Natural killer cell treated with Interleukin-12 subunit alpha and Interleukin-12 subunit beta and Interleukin-15 and Interleukin-18, amount 100 ng/mL, for 72 hours (primary cell): ENCODE data around the gene CDK10. TPM values are rescaled to one million over a fixed set of nuclear protein-coding genes. Genes with fewer than 3 reads are reported as not detected.
"Not testable (repeated sequence)": the region's sequence is repeated elsewhere in the genome, so short reads cannot be mapped to it uniquely, and the experiment has no call there.

Source experiments
- ATAC-seq, 2 donors: fragments of 150-1000 bp; cut with Tn5 transposase in 1 of 2; sonication (Bioruptor Pico), chemical (Tn5 transposase) in 1 of 2; 2 replicates each; pipeline ENCODE4 v1.10.0; 2021
- DNase-seq: peaks from one replicate; pipeline ENCODE4 v3.0.0; 2022; ENCODE audit warnings: low spot score
- H3K27ac Mint-ChIP-seq, 2 donors: 1 replicate in 1 of 2; 2 replicates in 1 of 2; pipeline ENCODE4 v1.8.0; 2022; ENCODE audit warnings: mixed read lengths in 2 of 2, mild to moderate bottlenecking in 1 of 2, moderate library complexity in 1 of 2
- H3K27me3 Mint-ChIP-seq, 2 donors: 1 replicate in 1 of 2; 2 replicates in 1 of 2; pipeline ENCODE4 v1.8.0; 2022; ENCODE audit warnings: mixed read lengths in 2 of 2
- H3K36me3 Mint-ChIP-seq: one replicate; pipeline ENCODE4 v1.8.0; 2022; ENCODE audit warnings: mixed read lengths
- H3K4me1 Mint-ChIP-seq, 2 donors: 1 replicate in 1 of 2; 2 replicates in 1 of 2; pipeline ENCODE4 v1.8.0; 2022; ENCODE audit warnings: low read depth in 2 of 2, mixed read lengths in 2 of 2, mild to moderate bottlenecking in 1 of 2
- H3K4me3 Mint-ChIP-seq: one replicate; pipeline ENCODE4 v1.8.0; 2022; ENCODE audit warnings: mixed read lengths
- H3K9me3 Mint-ChIP-seq: 2 replicates; pipeline ENCODE4 v1.8.0; 2022; ENCODE audit warnings: mixed read lengths
- total RNA-seq, 2 donors: library from RNA; stranded (reverse); gene quantifications; one replicate each; pipeline ENCODE4 v1.2.3, GENCODE V29; 2022

Gene CDK10
- total RNA-seq, 2 donors from 2014 or later: 60.8 to 115 TPM

DNA sequence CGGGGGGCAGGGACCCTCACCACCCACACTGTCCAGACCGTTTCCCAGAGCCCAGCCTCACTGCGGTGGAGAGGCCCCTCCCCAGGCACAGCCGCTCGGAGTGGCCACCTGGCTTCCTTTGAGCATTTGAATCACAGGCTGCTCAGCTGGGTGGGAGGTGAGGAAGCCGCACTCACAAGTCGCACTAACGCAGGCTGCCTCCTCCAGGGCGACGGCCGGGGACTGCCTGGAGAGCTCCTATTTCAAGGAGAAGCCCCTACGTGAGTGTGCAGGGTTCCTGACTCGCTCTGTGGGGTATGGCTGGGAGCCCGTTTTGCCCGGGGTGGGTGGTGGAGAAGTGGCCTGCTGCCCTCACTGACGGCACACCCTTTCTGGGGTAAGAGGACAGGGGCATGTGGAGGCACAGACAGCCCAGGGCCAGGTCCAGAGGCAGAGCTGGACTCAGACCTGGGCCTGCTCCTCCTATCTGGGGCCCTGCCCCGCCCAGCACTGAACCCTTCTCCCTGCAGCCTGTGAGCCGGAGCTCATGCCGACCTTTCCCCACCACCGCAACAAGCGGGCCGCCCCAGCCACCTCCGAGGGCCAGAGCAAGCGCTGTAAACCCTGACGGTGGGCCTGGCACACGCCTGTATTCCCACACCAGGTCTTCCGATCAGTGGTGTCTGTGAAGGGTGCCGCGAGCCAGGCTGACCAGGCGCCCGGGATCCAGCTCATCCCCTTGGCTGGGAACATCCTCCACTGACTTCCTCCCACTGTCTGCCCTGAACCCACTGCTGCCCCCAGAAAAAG, 8.8 kb downstream of the CDK10 start:
- Mint-ChIP-seq H3K27me3 (no peaks in the 10 kb centered on the region), H3K9me3 (no peaks in the 10 kb centered on the region), H3K4me1 (peaks cover 1 to 17% of the 10 kb centered on the region in 2 donors), H3K4me3 (no peak overlapping the region), H3K36me3 (no peaks in the 10 kb centered on the region), H3K27ac (no peak overlapping the region)
- peak; percentile 55 for DNase-seq
- ATAC-seq: no peak

DNA sequence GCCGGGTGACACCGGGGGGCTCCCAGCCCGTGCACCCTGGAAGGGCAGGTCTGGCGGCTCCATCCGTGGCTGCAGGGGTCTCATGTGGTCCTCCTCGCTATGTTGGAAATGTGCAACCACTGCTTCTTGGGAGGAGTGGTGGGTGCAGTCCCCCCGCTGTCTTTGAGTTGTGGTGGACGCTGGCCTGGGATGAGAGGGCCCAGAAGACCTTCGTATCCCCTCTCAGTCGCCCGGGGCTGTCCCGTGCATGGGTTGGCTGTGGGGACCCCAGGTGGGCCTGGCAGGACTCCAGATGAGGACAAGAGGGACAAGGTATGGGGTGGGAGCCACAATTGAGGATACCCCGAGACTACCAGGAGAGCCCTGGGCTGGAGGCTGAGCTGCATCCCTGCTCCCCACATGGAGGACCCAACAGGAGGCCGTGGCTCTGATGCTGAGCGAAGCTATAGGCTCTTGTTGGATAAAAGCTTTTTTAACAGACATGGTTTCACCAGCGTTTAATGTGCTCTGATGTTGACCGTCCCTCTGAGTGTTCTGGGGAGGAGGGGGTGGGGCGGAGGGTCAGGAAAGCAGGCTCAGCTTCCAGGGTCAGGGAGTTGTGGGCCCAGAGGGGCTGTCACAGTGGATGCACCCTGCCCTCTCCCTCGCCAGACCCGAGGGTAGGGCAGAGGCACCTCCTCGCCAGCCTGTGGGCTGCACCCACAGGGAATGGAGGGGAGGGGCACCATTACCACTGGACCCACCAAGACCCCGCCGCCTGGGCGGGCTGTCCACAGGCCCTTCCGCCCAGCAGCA, 9.6 kb downstream of the CDK10 start:
- Mint-ChIP-seq H3K36me3 (no peaks in the 10 kb centered on the region), H3K27me3 (no peaks in the 10 kb centered on the region), H3K4me3 (no peak overlapping the region), H3K4me1 (peaks cover 0 to 19% of the 10 kb centered on the region in 2 donors), H3K9me3 (no peaks in the 10 kb centered on the region), H3K27ac (no peak overlapping the region)
- ATAC-seq: peak in 1 of 2 donors; percentile 0
- DNase-seq: peak; percentile 56

DNA sequence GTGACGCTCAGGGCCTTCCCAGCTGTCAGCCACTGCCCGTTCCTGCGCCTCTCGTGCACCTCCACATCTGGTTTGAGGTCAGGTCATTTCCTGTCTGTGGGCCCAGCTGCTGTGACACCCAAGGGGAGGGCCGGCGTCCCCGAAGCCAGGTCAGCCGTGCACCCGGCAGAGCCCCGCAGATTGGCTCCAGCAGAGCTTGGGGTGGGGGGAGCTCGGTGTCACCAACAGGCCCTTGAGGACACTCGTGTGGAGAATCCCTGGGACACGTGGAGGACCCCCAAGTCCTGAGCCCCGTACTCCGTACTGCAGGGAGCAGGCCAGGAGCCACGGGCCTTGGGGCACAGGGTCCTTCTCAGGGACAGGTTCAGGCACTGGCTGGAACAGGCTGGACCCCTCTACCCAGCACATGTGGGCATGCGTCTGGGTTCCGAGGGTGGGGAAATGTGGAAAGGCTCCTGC, 10.2 kb downstream of the CDK10 start:
- peak; percentile 82 for DNase-seq
- H3K9me3 Mint-ChIP-seq: no peaks in the 10 kb centered on the region
- no peaks in the 10 kb centered on the region for H3K27me3 Mint-ChIP-seq
- peak; percentile 40 to 51 for ATAC-seq
- no peak overlapping the region for H3K27ac Mint-ChIP-seq
- H3K36me3 Mint-ChIP-seq: no peaks in the 10 kb centered on the region
- no peak overlapping the region for H3K4me3 Mint-ChIP-seq
- peaks cover 0 to 19% of the 10 kb centered on the region in 2 donors for H3K4me1 Mint-ChIP-seq

DNA sequence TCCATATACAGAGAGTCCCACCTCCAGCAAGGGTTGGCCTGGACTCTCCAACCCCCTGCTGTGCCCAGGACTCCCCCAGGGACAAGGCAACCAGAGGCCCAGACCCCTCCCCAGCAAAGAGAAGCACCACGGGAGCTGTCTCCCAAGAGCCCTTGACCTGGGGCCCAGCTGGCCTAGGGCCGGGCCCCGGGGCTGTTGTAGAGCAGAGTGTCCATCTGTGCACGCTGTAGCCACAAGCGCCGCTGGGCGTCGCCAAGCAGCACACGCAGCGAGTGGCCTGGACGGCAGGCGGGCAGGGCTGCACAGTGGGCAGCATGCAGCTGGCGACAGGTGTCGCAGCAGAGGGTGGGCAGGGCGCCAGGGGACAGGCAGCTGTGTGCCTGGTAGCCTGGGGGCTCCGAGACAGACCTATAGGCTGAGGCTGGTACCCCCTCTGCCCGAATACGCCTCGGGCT, 10.7 kb downstream of the CDK10 start:
- Mint-ChIP-seq H3K36me3 (no peaks in the 10 kb centered on the region), H3K9me3 (no peaks in the 10 kb centered on the region), H3K4me1 (peaks cover 0 to 19% of the 10 kb centered on the region in 2 donors), H3K4me3 (no peak overlapping the region), H3K27me3 (no peaks in the 10 kb centered on the region), H3K27ac (no peak overlapping the region)
- DNase-seq (no peak), ATAC-seq (no peak)

DNA sequence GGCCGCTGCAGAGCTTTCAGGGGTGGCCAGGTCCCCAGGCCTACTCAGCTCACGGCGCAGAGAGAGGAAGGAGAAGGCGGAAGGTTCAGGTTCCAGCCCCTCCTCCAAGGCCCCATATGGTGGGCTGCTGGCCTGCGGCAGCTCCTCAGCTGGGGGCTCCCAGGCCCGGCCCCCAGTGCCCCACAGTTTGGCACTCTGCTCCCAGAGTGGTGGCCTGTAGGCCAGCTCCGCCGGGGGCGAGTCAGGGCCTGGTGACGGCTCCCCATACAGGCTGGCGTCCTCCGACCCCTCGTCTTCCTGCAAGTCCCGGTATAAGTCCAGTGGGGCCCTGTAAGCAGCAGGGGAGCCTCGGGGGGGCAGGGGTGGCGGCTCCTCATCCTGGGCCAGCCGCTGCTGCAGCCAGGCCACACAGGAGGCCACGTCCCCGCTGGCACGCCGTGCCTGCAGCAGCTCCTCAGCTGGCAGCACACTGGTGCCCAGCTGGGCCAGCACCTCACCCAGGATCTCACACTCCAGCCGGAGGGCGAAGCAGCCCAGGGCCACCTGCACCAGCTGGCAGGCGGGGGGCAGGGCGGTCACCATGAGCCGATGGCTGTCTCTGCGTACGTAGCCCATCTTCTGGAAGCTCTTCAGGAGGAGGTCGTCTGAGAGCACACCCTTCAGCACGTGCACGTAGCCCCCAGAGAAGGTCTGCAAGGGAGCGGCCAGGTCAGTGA, 11.3 kb downstream of the CDK10 start:
- Mint-ChIP-seq H3K36me3 (no peaks in the 10 kb centered on the region), H3K4me3 (no peak overlapping the region), H3K27ac (no peak overlapping the region), H3K4me1 (peaks cover 0 to 19% of the 10 kb centered on the region in 2 donors), H3K27me3 (no peaks in the 10 kb centered on the region), H3K9me3 (no peaks in the 10 kb centered on the region)
- peak; percentile 56 for DNase-seq
- no peak for ATAC-seq

DNA sequence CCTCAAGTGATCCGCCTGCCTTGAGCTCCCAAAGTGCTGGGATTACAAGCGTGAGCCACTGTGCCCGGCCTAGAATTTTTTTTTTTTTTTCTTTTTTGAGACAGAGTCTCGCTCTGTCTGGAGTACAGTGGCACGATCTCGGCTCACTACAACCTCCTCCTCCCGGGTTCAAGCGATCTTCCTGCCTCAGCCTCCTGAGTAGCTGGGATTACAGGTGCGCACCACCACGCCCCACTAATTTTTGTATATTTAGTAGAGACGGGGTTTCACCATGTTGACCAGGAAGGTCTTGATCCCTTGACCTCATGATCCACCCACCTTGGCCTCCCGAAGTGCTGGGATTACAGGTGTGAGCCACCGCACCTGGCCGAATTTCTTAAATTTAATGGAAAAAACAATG, 12.2 kb downstream of the CDK10 start:
- not testable (repeated sequence) for H3K9me3 Mint-ChIP-seq, H3K27me3 Mint-ChIP-seq, DNase-seq, H3K36me3 Mint-ChIP-seq, H3K27ac Mint-ChIP-seq, ATAC-seq, H3K4me3 Mint-ChIP-seq
- H3K4me1 Mint-ChIP-seq: peaks cover 0 to 19% of the 10 kb centered on the region in 2 donors

DNA sequence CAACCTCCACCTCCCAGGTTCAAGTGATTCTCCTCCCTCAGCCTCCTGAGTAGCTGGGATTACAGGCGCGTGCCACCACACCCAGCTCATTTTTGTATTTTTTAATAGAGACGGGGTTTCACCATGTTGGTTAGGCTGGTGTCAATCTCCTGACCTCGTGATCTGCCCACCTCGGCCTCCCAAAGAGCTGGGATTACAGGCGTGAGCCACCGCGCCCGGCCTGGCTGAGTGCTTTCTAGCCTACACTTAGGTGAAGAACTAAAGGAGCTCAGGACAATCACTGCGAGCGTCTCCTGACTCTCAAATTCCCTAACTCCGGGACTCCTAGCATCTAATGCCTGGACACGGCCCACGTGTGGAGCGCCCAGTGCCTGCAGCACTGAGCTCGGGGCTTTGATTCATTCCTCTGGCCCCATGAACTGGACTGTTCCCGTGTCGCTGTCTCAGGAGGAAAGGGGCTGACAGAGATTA, 13.2 kb downstream of the CDK10 start:
- DNase-seq: peak; percentile 65
- not testable (repeated sequence) for H3K27me3 Mint-ChIP-seq, H3K4me3 Mint-ChIP-seq, H3K9me3 Mint-ChIP-seq, H3K36me3 Mint-ChIP-seq, ATAC-seq
- H3K4me1 Mint-ChIP-seq: peaks cover 0 to 19% of the 10 kb centered on the region in 2 donors
- peak overlapping the region in 1 of 2 donors; percentile 13 for H3K27ac Mint-ChIP-seq

DNA sequence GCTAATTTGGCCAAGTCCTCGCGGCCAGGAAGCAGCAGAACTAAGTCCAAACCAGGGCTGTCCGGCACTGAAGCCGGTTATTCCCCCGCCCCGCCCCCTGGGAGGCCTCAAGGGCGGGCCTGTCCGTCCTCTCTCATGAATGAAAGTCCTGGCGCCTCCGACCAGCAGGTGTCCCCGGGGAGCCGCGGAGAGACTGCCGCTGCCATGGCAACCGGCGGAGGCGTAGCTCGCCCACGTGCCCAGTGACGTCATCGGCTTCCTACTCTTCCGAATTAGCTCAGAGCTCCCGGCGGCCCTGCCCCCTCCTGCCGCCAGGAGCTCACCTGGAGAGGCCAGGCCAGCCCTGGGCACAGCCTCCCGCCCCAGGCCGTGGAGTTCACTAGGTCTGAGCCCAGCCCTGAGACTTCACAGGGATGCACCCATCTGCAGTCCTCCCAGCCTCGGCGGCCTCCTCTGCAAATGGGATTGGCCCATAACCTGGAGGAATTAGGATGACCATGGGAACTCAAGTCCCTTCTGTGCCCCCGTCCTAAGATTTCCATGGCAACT, 13.7 kb downstream of the CDK10 start:
- Mint-ChIP-seq H3K27ac (peak overlapping the region in 1 of 2 donors; percentile 13), H3K27me3 (no peaks in the 10 kb centered on the region), H3K36me3 (no peaks in the 10 kb centered on the region), H3K4me1 (peaks cover 0 to 19% of the 10 kb centered on the region in 2 donors), H3K4me3 (peak overlapping the region; percentile 45), H3K9me3 (no peaks in the 10 kb centered on the region)
- ATAC-seq: peak; percentile 55 to 77
- peak; percentile 99 for DNase-seq

DNA sequence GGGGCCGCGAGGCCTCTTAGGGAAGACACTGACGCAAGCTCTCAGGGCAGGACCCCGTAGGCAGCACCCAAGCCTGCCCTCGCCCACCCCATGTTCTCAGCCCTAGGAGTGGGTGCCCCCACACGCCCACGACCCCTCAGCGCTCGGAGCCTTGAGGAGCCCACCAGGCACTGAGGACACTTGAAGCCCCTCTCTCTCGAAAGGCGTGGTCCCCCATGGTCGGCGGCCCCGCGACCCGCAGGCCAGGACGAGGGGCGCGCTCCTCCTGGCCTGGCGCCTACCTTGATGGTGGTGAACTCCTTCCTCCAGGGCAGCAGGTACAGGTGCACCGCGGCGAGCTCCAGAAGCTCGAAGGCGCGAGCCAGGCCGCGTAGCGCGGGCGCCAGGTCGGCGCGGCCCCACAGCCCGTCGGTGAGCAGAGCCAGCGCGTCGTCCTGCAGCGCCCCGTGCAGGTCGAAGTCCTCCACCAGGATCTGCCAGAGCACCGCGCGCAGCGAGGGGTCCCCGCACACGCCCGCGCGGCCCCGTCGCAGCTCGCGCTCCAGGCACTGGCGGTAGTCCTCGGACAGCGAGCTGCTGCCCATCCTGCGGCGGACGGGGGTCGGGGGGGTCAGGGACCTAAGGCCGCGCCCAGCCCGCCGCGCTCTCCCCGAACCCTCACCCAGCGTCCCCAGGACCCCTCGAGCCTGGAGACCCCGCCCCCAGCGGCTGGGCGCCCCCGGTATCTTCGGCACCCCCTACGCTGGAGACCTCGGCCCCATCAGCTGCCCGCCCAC, 14.3 kb downstream of the CDK10 start:
- Mint-ChIP-seq H3K27ac (no peak overlapping the region), H3K4me3 (peak overlapping the region; percentile 63), H3K4me1 (peaks cover 0 to 19% of the 10 kb centered on the region in 2 donors), H3K27me3 (no peaks in the 10 kb centered on the region), H3K9me3 (no peaks in the 10 kb centered on the region), H3K36me3 (no peaks in the 10 kb centered on the region)
- ATAC-seq (peak in 1 of 2 donors; percentile 25), DNase-seq (peak; percentile 63)

DNA sequence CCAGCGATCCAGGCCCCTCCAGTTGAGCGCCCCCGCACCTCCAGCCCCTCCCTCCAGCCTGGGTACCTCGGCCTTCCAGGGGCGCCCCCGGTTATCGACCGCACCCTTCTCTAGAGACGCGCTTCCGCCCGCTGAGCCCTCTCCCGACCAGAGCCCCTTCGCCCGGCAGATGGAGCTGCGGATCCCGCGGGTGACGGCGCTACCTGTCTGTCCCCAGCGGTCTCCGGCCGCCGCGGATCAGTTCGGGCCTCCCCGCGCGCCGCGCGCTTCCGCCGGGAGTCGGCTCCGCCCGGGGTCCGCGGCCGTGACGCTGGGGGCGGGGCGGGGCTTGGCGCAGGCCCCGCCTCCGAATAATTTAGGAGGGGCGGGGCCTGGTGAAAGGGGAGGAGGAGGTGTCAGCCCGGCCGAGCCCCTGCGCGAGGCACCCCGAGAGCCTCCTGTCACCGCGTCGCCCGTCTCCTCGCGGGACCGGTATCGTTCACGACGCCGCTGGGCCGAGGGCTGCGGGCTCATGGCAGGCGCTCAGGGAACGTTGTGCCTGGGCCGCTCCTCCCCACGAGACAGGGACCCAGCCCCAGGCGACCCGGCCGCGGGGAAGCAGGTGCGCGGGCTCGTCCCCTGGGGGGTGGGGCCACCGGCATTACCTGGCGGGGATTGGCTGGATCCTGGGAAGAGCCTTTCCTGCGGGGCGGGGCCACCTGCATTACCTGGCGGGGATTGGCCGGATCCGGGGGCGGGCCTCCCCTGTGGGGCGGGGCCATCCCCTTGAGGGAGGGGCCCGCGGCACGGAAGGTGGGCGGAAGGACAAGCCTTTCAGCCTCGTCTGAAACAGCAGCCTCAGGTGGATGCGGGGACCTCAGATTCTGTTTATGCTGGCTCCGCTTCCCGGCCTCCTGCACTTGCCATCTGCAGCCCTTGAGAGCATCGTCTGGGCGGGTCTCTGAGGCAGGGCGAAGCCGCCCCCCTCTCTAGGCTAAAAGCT, 15.2 kb downstream of the CDK10 start, which contains the start of gene SPATA2L:
SPATA2L (minus strand) TSS at position 281 of the 982 bp plus-strand sequence. CDS start 473 bp downstream, outside the sequence.
- Mint-ChIP-seq H3K36me3 (no peaks in the 10 kb centered on the region), H3K27ac (no peak within 1 kb of the TSS), H3K4me1 (peaks cover 0 to 18% of the 10 kb centered on the region in 2 donors), H3K27me3 (no peaks in the 10 kb centered on the region), H3K4me3 (peak within 1 kb of the TSS; percentile 63), H3K9me3 (no peaks in the 10 kb centered on the region)
- peak; percentile 97 for DNase-seq
- ATAC-seq: peak; percentile 91

DNA sequence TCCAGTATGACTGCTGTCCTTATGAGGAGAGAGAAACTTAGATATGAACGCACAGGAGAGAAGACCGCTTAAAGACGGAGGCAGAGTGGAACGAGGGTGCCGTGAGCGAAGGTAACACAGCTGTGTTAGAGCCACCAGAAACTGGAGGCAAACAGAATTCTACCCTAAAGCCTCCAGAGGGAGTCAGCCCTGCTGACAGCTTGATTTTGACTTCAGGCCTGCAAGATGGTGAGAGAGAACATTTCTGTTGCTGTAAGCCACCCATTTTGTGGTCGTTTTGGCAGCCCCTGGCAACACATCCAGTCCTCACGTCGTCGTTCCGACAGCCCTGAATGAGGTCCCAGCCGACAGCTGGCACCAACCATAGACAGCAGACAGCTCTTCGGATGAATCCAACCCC, 17.8 kb downstream of the CDK10 start:
- Mint-ChIP-seq H3K9me3 (no peaks in the 10 kb centered on the region), H3K4me3 (no peak overlapping the region), H3K27me3 (no peaks in the 10 kb centered on the region), H3K4me1 (peaks cover 0 to 11% of the 10 kb centered on the region in 2 donors), H3K27ac (no peak overlapping the region), H3K36me3 (no peaks in the 10 kb centered on the region)
- ATAC-seq: no peak
- no peak for DNase-seq

DNA sequence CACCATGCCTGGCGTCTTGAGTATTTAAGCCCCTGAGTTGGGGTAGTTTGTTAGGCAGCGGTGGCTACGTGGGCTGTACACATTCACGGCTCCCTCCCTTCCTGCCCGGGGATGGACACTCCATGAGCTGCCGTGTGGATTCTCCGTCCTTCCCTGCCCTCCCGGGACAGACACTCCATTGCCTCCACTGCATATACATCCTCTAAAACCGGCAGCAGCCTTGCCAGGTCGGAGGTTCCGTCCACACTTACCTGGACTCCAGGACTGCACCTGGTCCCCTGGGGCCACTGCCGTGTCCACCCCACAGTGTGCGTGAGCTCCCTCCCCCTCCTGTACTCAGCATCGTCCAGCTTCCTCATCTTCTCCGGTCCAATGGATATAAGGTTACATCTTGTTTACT, 18.5 kb downstream of the CDK10 start:
- H3K4me1 Mint-ChIP-seq: peaks cover 0 to 8% of the 10 kb centered on the region in 2 donors
- no peak for ATAC-seq
- no peaks in the 10 kb centered on the region for H3K9me3 Mint-ChIP-seq
- H3K27me3 Mint-ChIP-seq: no peaks in the 10 kb centered on the region
- no peaks in the 10 kb centered on the region for H3K36me3 Mint-ChIP-seq
- no peak for DNase-seq
- no peak overlapping the region for H3K4me3 Mint-ChIP-seq
- no peak overlapping the region for H3K27ac Mint-ChIP-seq
